ENCODE data around the gene ASF1B. TPM values are rescaled to one million over a fixed set of nuclear protein-coding genes. Genes with fewer than 3 reads are reported as not detected.
A peak's percentile ranks its signal among the peaks of the same experiment; 100 is the strongest.

The ASF1B gene
- total RNA-seq, 2 experiments from 2014 or later = 0.59 to 0.77 TPM

DNA sequence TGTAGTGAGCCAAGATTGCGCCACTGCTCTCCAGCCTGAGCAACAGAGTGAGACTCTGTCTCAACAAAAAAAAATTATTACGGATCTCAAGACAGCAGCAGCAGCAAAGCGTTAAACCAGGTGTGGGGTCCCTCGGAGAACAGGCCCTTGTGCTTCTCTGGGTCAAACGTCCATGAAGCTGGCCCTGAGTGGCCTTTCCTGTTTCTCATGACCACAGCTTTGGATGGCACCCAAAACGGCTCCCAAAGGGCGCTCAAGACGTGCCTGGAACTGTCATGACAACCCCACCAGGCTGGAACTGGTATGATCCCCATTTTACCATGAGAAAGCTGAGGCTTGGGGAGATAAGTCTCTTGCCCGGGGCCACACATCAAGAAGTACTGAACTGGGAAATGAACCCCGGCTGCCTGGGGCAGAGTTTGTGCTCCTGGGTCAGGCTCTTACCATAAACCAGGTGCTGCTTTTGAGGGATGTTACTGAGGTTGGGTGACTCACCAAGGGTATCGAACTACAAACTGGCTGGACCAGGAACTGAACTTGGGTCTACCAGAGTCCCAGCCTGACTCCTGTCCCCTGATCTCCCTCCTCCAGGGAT lies 34.2 kb downstream of the ASF1B start:
- no peaks in the 10 kb centered on the region for H3K9me3 Mint-ChIP-seq
- Histone ChIP-seq H3K9me3 (ENCODE audit: control insufficient read depth in 1 of 2, insufficient read depth in 1 of 2, low read length in 2 of 2) (no peaks in the 10 kb centered on the region), H3K27me3 (ENCODE audit: control insufficient read depth in 1 of 2, insufficient read depth in 2 of 2, low read length in 2 of 2) (no peaks in the 10 kb centered on the region), H3K36me3 (ENCODE audit: insufficient read depth, low read length) (peaks cover 42% of the 10 kb centered on the region), H3K27ac (ENCODE audit: low read depth in 1 of 2, low read length in 2 of 2) (no peak overlapping the region), H3K4me1 (ENCODE audit: insufficient read depth, low read length) (no peaks in the 10 kb centered on the region), H3K4me3 (ENCODE audit: low read length) (no peak overlapping the region)
- H3K36me3 Mint-ChIP-seq (ENCODE audit: low read depth) = peaks cover 28% of the 10 kb centered on the region
- DNase-seq = no peak
- H3K27me3 Mint-ChIP-seq = no peaks in the 10 kb centered on the region
- TF ChIP-seq, protein P1, sequence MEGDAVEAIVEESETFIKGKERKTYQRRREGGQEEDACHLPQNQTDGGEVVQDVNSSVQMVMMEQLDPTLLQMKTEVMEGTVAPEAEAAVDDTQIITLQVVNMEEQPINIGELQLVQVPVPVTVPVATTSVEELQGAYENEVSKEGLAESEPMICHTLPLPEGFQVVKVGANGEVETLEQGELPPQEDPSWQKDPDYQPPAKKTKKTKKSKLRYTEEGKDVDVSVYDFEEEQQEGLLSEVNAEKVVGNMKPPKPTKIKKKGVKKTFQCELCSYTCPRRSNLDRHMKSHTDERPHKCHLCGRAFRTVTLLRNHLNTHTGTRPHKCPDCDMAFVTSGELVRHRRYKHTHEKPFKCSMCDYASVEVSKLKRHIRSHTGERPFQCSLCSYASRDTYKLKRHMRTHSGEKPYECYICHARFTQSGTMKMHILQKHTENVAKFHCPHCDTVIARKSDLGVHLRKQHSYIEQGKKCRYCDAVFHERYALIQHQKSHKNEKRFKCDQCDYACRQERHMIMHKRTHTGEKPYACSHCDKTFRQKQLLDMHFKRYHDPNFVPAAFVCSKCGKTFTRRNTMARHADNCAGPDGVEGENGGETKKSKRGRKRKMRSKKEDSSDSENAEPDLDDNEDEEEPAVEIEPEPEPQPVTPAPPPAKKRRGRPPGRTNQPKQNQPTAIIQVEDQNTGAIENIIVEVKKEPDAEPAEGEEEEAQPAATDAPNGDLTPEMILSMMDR (IDR thresholded peaks at IDR 0.05) = no peak
- CTCF ChIA-PET = interaction anchor here (1.4 kb wide), 1 partner anchor 11 kb away, joined by 3 read pairs; no protein-coding TSS in a partner anchor
- H3K4me3 Mint-ChIP-seq = no peak overlapping the region
- POLR2A ChIA-PET = no interaction called here
- intact Hi-C loops (cut with DNase I, micrococcal nuclease) = no loop called here
- no peaks in the 10 kb centered on the region for H3K4me1 Mint-ChIP-seq (ENCODE audit: low read depth)
- no peak for ATAC-seq (ENCODE audit: poor library complexity)
- H3K27ac Mint-ChIP-seq = no peak overlapping the region

DNA sequence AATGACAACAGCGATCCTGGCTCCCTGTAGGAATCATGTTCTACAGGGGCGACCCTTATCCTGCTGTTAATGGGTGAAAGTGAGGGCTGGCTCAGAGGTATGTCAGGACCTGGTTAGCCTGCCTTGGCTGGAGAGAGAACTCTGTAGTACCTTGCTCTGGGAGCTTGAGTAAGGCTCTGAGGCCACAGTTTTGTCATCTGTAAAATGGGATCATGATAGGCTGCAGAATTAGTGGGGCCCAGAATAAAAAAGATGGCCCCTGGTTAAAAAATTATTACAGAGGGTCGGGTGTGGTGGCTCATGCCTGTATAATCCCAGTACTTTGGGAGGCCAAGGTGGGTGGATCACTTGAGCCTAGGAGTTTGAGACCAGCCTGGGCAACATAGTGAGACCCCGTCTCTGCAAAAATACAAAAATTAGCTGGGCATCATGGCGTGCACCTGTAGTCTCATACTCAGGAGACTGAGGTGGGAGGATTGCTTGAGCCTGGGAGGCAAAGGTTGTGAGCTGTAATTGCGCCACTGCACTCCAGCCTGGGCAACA lies 35.3 kb downstream of the ASF1B start:
- POLR2A ChIA-PET = no interaction called here
- CTCF ChIA-PET = no interaction called here
- intact Hi-C loops (cut with DNase I, micrococcal nuclease) = no loop called here

DNA sequence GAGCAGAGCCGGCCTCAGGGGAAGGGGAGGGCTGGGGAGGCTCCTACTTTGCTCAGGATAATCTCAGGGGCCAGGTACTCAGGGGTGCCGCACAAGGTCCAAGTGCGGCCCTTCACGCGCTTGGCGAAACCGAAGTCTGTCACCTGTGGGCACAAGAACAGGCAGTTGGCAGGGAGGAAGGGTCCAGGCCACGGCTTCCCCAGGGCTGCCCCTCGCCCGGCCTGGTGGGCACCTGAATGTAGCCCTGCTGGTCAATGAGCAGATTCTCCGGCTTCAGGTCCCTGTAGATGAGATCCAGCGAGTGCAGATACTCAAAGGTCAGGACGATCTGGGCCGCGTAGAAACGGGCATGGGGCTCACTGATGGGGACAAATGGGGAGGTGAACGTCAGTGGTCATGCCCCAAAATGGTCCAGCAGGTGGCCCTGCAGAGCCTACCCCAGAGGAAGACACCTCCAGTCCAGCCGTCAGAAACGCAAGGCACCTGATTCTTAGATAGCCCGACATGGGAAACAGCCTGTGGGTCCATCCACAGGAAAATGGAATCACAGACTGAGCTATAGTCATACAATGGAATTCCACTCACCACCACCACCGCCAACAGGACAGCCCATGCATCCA lies 38.7 kb downstream of the ASF1B start:
- DNase-seq = peak in 1 of 14 experiments; percentile 28
- Mint-ChIP-seq H3K4me1 (ENCODE audit: low read depth) (peaks cover 11% of the 10 kb centered on the region), H3K27me3 (no peaks in the 10 kb centered on the region), H3K27ac (no peak overlapping the region), H3K4me3 (no peak overlapping the region), H3K36me3 (ENCODE audit: low read depth) (peaks cover 31% of the 10 kb centered on the region), H3K9me3 (peaks cover 4% of the 10 kb centered on the region)
- Histone ChIP-seq H3K27me3 (ENCODE audit: control insufficient read depth in 1 of 2, insufficient read depth in 2 of 2, low read length in 2 of 2) (no peaks in the 10 kb centered on the region), H3K9me3 (ENCODE audit: control insufficient read depth in 1 of 2, insufficient read depth in 1 of 2, low read length in 2 of 2) (peaks cover 5 to 7% of the 10 kb centered on the region in 2 experiments), H3K27ac (ENCODE audit: low read depth in 1 of 2, low read length in 2 of 2) (no peak overlapping the region), H3K36me3 (ENCODE audit: insufficient read depth, low read length) (peaks cover 30% of the 10 kb centered on the region), H3K4me1 (ENCODE audit: insufficient read depth, low read length) (no peaks in the 10 kb centered on the region), H3K4me3 (ENCODE audit: low read length) (no peak overlapping the region)
- no peak for ATAC-seq (ENCODE audit: poor library complexity)
- CTCF ChIA-PET = no interaction called here
- TF ChIP-seq, protein P1 (IDR thresholded peaks at IDR 0.05) = no peak
- intact Hi-C loops (cut with DNase I, micrococcal nuclease) = no loop called here
- POLR2A ChIA-PET = no interaction called here

More for the DNA sequence above, 35.3 kb downstream of the ASF1B start:
- Mint-ChIP-seq H3K4me3 (no peak overlapping the region), H3K27me3 (no peaks in the 10 kb centered on the region), H3K4me1 (ENCODE audit: low read depth) (no peaks in the 10 kb centered on the region), H3K27ac (no peak overlapping the region), H3K9me3 (no peaks in the 10 kb centered on the region), H3K36me3 (ENCODE audit: low read depth) (peaks cover 36% of the 10 kb centered on the region)
- ATAC-seq (ENCODE audit: poor library complexity) (no peak), DNase-seq (no peak)
- TF ChIP-seq, protein P1 (IDR thresholded peaks at IDR 0.05) = no peak
- H3K4me1 ChIP-seq (ENCODE audit: insufficient read depth, low read length) = no peaks in the 10 kb centered on the region
- no peaks in the 10 kb centered on the region for H3K27me3 ChIP-seq (ENCODE audit: control insufficient read depth in 1 of 2, insufficient read depth in 2 of 2, low read length in 2 of 2)
- no peak overlapping the region for H3K4me3 ChIP-seq (ENCODE audit: low read length)
- no peak overlapping the region for H3K27ac ChIP-seq (ENCODE audit: low read depth in 1 of 2, low read length in 2 of 2)
- H3K36me3 ChIP-seq (ENCODE audit: insufficient read depth, low read length) = peaks cover 48% of the 10 kb centered on the region
- H3K9me3 ChIP-seq (ENCODE audit: control insufficient read depth in 1 of 2, insufficient read depth in 1 of 2, low read length in 2 of 2) = no peaks in the 10 kb centered on the region

All from CD4-positive, alpha-beta T cell (primary cell).